Urothelium cell line (cell line): ENCODE results near the gene BZW1.

Experiments
- DNase-seq: peaks from one replicate; pipeline ENCODE4 v3.0.0; 2011; ENCODE audit warnings: low spot score, mixed read lengths
- FAIRE-seq: peaks from 2 replicates; lab custom pipeline; 2011; peaks lifted over from hg19 to GRCh38; lab: Jason Lieb, UNC

BZW1 gene

GRCh38 chr2:200811333-200812121 lies at the start of gene BZW1:
BZW1 (plus strand) TSS chr2:200811910; CDS start chr2:200813218, 1,308 bp downstream.
- DNase-seq (peak; percentile 99), FAIRE-seq (peak; percentile 56)

DNA sequence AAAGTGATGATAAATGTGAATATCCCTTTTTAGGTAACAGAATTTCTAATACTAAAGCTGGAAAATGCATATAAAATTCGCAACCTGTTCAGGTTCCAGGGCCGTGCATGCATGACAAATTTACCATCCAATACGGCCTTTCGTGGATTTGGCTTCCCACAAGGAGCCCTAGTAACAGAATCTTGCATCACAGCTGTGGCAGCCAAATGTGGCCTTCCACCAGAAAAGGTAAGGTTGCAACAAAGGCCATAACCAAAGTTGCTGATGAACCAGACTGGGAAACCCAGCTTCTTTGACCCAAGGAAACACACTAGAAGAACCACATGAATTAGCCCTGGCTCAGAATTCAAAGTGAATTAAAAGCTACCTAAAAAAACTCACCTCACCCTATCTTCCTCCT lies 49.6 kb upstream of the BZW1 start:
- FAIRE-seq (no peak), DNase-seq (no peak)

- no peak for FAIRE-seq
- no peak for DNase-seq
Measured at GRCh38 chr2:200763422-200763821, 48.3 kb upstream of the BZW1 start.

DNA sequence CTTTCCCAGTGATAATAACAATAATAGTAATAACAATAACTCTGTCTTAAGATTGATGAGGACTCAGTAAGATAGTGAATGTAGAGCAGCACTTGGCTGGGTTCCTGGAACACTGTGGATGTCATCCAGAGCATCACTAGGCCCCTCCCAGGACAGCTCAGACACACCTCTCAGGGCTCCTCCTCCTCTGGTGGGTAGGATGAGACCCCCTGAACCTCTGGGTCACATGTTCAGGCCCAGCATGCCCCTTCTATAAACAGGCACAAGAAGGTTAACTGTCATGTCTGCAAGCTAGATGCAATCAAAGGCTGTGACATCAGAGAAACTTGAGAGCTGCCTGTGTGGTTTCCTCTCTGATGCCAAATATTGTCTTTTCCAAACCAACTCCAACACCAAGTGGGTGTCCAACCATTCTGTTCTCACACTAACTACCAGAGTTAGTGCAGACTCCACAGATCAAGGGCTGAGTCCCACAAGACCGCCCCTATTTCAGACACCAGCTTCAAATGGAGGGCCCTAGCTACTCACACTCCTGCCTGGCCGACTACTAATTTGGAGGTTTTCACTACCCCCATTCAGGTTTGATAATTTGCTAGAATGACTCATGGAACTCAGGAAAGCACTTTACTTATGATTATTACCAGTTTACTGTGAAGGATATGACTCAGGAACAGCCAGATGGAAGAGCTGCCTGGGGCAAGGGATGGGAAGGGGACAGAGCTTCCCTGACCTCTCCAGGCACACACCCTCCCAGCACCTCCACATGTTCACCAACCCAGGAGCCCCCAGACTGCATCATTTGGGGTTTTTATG lies 46.4 kb upstream of the BZW1 start:
- peak; percentile 50 for DNase-seq
- FAIRE-seq: no peak

- DNase-seq (no peak), FAIRE-seq (no peak)
Measured at GRCh38 chr2:200765995-200766660, 45.6 kb upstream of the BZW1 start.

- FAIRE-seq (no peak), DNase-seq (no peak)
Measured at GRCh38 chr2:200767111-200767885, 44.4 kb upstream of the BZW1 start.

GRCh38 chr2:200770847-200771246 lies 40.9 kb upstream of the BZW1 start:
- no peak for DNase-seq
- FAIRE-seq: no peak

- FAIRE-seq: no peak
- no peak for DNase-seq
Measured at GRCh38 chr2:200772620-200773019, 39.1 kb upstream of the BZW1 start.

- FAIRE-seq (no peak), DNase-seq (no peak)
Measured at GRCh38 chr2:200773083-200773482, 38.6 kb upstream of the BZW1 start.

DNA sequence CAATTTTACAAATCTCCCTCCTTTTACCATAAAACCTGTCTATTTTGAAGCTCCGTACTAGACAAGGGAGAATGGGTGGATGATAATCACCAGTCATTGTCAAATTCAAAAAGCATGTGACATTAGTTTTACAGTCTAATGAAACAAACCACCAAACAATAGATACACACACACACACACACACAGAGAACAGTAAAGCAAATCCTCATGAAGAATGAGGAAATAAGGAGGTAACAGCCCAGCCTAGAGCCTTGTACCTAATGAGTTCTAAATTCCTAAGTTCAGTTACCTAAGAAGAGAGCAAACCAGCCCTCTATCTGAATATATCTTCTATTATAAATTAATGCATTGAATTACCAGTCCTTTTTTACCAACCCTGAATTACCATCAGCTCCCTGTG lies 36.8 kb upstream of the BZW1 start:
- DNase-seq (no peak), FAIRE-seq (no peak)

- DNase-seq (no peak), FAIRE-seq (no peak)
Measured at GRCh38 chr2:200777275-200777674, 34.4 kb upstream of the BZW1 start.

DNA sequence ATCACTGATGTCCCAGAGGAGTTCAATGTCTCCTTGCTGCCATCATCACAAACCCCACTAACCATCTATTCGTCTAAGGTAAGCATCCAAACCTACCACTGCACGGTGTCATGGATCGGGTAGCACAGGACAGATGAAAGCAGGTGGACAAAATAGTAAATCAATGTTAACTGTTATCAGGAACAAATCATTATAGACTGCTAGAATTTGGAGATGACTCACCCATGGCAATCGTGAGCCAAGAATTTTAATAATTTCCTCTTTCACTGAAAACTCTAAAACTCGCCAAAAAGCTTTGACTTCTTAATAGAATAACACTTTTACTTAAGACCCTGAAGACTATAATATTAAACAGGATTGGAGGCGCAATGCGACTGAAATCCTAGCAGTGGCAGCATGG lies 33.7 kb upstream of the BZW1 start:
- no peak for DNase-seq
- FAIRE-seq: no peak

GRCh38 chr2:200779214-200779613 lies 32.5 kb upstream of the BZW1 start:
- no peak for FAIRE-seq
- no peak for DNase-seq

DNA sequence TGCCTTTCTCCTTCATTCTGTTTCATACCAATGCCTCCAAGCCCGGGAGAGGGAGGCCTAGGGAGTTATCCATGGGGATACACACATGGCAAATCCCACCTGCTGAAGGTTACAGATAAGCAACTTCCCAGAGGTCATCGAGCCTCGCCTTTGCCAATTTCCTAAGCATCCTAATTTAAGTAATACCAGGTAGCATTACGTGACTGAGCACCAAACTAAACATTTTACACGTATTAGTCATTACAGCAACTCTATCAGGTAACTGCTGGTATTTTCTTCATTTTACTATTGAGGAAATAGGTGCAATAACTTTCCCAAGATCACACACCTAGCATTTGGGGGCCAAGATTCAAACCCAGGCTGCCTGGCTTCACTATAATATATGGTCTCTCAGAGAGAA lies 30.1 kb upstream of the BZW1 start:
- FAIRE-seq: no peak
- DNase-seq: no peak

GRCh38 chr2:200782251-200782650 lies 29.5 kb upstream of the BZW1 start:
- FAIRE-seq: no peak
- no peak for DNase-seq

DNA sequence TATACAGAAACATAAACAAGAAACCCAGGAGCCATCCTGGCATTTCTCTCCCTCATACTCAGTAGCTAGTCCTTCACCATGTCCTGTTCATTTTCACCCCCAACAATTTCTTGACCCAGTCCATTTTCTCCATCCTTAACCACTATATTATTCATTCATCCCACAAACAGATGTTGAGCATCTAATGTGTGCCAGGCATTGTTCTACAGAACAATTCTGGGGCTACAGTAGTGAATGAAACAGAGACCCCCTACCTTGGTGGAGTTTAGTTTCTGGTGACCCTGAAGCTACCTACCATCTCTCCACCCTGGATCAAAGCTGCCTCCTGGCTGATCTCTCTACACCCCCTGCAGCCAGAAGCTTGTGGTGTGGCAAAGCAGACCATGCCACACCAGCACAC lies 27.5 kb upstream of the BZW1 start:
- no peak for FAIRE-seq
- DNase-seq: no peak

DNA sequence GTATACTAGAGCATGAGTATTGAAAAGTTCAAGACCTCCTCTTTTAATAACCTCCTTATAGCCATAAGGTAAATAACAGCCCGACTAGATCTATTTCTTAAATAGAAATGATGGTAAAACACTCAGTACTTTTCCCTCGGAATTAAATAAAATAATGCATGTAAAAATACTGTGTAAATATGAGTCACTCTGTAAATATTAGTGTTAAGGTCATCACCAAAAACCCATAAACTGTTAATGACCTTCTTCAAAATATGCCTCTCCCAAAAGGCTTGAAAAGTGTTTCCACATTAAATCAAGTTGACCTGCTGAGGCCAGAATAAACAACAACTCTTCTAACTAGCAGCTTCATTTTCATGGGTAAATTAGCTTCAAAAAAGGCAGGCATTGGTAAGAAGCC lies 25.3 kb upstream of the BZW1 start:
- DNase-seq (no peak), FAIRE-seq (no peak)

DNA sequence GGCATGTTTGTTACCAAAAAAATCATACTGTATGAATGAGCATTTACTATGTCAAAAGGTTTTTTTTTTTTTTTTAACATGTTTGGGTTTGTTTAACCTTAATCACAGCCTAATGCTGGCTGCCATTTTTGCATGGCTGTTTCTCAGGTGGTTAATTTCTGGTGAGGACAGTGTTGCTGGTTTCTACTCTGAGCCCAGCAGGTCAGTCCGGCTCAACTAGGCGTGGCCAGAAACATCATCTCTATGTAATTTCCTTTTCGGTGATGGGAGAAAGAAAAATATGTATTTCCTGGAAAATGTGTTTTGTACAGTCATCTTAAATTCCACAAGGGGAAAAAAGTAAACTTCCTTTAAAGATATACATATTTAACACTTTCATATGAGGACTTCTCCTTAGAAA lies 24.9 kb upstream of the BZW1 start:
- FAIRE-seq: no peak
- peak; percentile 20 for DNase-seq

DNA sequence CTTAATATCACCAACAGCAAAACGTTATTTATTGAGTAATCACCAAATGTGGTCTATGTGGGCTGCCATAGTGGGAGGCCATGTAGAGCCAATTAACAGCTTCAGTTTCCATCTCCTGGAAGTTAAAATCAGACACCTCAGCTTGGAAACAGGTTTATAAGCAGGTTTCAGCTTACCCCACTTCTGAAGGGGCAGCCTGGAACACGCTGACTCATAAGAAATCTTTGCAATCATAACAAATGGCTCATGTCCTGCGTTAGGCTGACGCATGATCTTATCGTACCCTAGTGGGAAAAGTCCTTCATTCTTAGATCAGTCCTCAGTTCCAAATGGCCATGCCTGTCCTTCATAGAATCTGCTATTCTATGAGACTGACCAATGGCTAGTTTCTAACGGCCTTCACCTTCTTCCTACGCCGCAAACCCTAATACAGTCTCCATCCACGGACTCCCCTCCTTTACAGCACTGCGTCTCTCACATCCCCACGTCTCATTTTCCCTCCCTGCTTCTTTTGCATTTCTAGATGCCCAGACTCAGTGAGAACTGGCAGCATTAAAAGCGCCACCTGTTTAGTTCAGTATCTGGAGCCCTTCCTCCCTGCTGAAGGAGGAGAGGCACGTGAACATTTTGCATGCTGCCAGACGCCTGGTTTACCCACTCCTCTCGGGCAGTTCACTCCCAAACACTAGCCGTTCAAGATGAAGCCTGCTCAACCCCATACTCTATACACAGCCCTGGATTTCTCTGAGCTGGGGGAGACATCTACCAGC lies 24.2 kb upstream of the BZW1 start:
- DNase-seq (peak; percentile 54), FAIRE-seq (no peak)

DNA sequence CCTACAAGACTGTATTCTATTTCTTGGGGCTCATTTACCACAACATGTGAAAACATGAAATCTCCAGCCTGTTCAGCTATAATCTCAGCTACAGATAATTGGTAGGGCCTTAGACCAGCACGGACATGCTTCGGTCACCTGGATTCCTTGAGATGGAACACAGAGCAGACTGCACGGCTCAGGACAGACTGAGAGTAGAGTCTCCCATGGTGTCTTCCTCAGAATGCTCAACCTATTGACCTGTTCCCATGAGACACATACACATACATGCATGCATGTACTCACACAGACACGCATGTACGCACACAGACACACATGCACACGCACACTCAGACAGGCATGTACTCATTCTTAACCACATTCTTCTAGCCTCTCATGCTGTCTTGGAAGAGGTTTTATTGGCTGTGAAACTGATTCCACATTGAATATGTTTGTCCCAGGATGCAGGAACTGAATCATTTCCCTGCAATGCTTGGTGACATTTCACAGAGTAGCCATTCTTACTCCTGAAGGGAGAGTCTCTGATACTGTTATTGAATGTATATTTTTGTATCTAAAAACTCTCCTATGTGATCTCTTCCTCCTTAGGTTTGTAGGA lies 23.5 kb upstream of the BZW1 start:
- no peak for FAIRE-seq
- DNase-seq: no peak
